ENCODE results near the gene RHOBTB1.

RHOBTB1 gene

GRCh38 chr10:60873758-60874157 lies 70.2 kb downstream of the RHOBTB1 start:
- Histone ChIP-seq H3K4me3 (ENCODE audit: low read depth, low read length, poor library complexity, severe bottlenecking) (no peak overlapping the region), H2AFZ (ENCODE audit: low read length) (no peak overlapping the region), H3K4me1 (ENCODE audit: insufficient read depth, low read length, severe bottlenecking) (no peaks in the 10 kb centered on the region), H3K9me2 (ENCODE audit: low read depth, low read length) (no peaks in the 10 kb centered on the region), H3K79me2 (ENCODE audit: insufficient read depth, low read length) (no peaks in the 10 kb centered on the region), H3K4me2 (ENCODE audit: low read length) (no peak overlapping the region), H3K36me3 (ENCODE audit: insufficient read depth, low read length) (no peaks in the 10 kb centered on the region), H3K9ac (ENCODE audit: low read length) (no peak overlapping the region), H3F3A (ENCODE audit: insufficient read depth, low read length) (no peaks in the 10 kb centered on the region), H4K20me1 (ENCODE audit: insufficient read depth, low read length) (no peaks in the 10 kb centered on the region), H3K27ac (ENCODE audit: low read depth, low read length, poor library complexity, severe bottlenecking) (no peak overlapping the region), H3K9me3 (ENCODE audit: low read length) (no peaks in the 10 kb centered on the region), H3K27me3 (ENCODE audit: insufficient read depth, low read length) (no peaks in the 10 kb centered on the region)
- TF ChIP-seq, protein P1, sequence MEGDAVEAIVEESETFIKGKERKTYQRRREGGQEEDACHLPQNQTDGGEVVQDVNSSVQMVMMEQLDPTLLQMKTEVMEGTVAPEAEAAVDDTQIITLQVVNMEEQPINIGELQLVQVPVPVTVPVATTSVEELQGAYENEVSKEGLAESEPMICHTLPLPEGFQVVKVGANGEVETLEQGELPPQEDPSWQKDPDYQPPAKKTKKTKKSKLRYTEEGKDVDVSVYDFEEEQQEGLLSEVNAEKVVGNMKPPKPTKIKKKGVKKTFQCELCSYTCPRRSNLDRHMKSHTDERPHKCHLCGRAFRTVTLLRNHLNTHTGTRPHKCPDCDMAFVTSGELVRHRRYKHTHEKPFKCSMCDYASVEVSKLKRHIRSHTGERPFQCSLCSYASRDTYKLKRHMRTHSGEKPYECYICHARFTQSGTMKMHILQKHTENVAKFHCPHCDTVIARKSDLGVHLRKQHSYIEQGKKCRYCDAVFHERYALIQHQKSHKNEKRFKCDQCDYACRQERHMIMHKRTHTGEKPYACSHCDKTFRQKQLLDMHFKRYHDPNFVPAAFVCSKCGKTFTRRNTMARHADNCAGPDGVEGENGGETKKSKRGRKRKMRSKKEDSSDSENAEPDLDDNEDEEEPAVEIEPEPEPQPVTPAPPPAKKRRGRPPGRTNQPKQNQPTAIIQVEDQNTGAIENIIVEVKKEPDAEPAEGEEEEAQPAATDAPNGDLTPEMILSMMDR (IDR thresholded peaks at IDR 0.05; ENCODE audit: low read length), result no peak

DNA sequence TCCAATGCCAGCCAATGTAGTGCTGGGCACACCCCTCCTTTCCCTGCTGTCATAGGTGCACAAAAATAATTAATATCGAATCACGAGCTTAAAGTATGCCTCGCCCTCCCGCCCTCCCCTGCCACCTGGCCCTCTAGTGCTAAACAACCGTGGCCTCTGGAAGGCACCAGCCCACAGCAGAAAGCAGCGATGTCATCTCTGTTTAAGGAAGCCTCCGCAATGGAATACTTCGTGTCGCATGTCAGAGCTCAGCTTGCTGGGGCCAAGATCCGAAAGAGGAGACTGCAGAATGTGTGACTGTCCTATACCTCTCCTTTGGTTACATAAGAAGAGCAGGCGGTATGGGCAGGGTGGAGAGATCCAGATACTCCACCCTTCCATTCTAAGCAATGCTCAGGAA lies 71.5 kb downstream of the RHOBTB1 start:
- H3K9me2 ChIP-seq (ENCODE audit: low read depth, low read length), result no peaks in the 10 kb centered on the region
- no peaks in the 10 kb centered on the region for H3K79me2 ChIP-seq (ENCODE audit: insufficient read depth, low read length)
- no peaks in the 10 kb centered on the region for H3F3A ChIP-seq (ENCODE audit: insufficient read depth, low read length)
- H3K4me1 ChIP-seq (ENCODE audit: insufficient read depth, low read length, severe bottlenecking), result no peaks in the 10 kb centered on the region
- no peak overlapping the region for H3K4me3 ChIP-seq (ENCODE audit: low read depth, low read length, poor library complexity, severe bottlenecking)
- H3K27ac ChIP-seq (ENCODE audit: low read depth, low read length, poor library complexity, severe bottlenecking), result no peak overlapping the region
- no peak for TF ChIP-seq EZH2 (IDR thresholded peaks at IDR 0.05; ENCODE audit: borderline replicate concordance, low read length)
- TF ChIP-seq, protein P1 (IDR thresholded peaks at IDR 0.05; ENCODE audit: low read length), result no peak
- H3K36me3 ChIP-seq (ENCODE audit: insufficient read depth, low read length), result no peaks in the 10 kb centered on the region
- no peak overlapping the region for H2AFZ ChIP-seq (ENCODE audit: low read length)
- no peak overlapping the region for H3K9ac ChIP-seq (ENCODE audit: low read length)
- no peaks in the 10 kb centered on the region for H3K27me3 ChIP-seq (ENCODE audit: insufficient read depth, low read length)
- no peaks in the 10 kb centered on the region for H3K9me3 ChIP-seq (ENCODE audit: low read length)
- no peak overlapping the region for H3K4me2 ChIP-seq (ENCODE audit: low read length)
- H4K20me1 ChIP-seq (ENCODE audit: insufficient read depth, low read length), result no peaks in the 10 kb centered on the region

DNA sequence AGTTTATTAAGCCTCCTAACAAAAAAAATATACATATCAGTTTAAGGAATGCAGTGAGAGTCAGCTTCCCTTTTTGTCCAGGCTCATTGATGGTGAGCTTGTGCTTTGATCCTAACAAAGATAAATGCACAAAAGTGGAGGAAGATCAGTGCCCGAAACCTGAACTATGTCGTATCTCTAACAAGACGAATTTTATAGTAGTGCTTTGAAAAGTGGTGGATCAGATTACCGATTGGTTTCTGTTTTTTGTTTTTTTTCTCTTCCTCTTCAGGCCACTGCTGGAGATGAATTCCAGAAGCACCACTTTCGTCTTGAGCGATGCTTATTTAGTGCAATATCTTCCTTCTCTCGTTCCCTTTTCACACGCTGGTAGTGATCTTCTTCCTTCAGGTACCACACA lies 72.8 kb downstream of the RHOBTB1 start:
- Histone ChIP-seq H3K9ac (ENCODE audit: low read length) (no peak overlapping the region), H3F3A (ENCODE audit: insufficient read depth, low read length) (no peaks in the 10 kb centered on the region), H3K79me2 (ENCODE audit: insufficient read depth, low read length) (no peaks in the 10 kb centered on the region), H3K27me3 (ENCODE audit: insufficient read depth, low read length) (no peaks in the 10 kb centered on the region), H3K4me1 (ENCODE audit: insufficient read depth, low read length, severe bottlenecking) (no peaks in the 10 kb centered on the region), H4K20me1 (ENCODE audit: insufficient read depth, low read length) (no peaks in the 10 kb centered on the region), H3K36me3 (ENCODE audit: insufficient read depth, low read length) (no peaks in the 10 kb centered on the region), H2AFZ (ENCODE audit: low read length) (no peak overlapping the region), H3K9me3 (ENCODE audit: low read length) (no peaks in the 10 kb centered on the region), H3K4me3 (ENCODE audit: low read depth, low read length, poor library complexity, severe bottlenecking) (no peak overlapping the region), H3K27ac (ENCODE audit: low read depth, low read length, poor library complexity, severe bottlenecking) (no peak overlapping the region), H3K4me2 (ENCODE audit: low read length) (no peak overlapping the region), H3K9me2 (ENCODE audit: low read depth, low read length) (no peaks in the 10 kb centered on the region)
- TF ChIP-seq, protein P1 (IDR thresholded peaks at IDR 0.05; ENCODE audit: low read length), result no peak
- TF ChIP-seq EZH2 (IDR thresholded peaks at IDR 0.05; ENCODE audit: borderline replicate concordance, low read length), result no peak

Data from OCI-LY1 (cell line).